Measurements from ENCODE around the gene GLRX. TPM values are rescaled to one million over a fixed set of nuclear protein-coding genes. Genes with fewer than 3 reads are reported as not detected.
A peak's percentile ranks its signal among the peaks of the same experiment; 100 is the strongest.

Gene GLRX
- total and polyA plus RNA-seq, 2 of the 13 experiments (the other 11 are each of a cell fraction or from before 2014, with no cell fraction given): 63.8 to 499 TPM

- TF ChIP-seq NFAT5 (CRISPR knock-in tag; IDR thresholded peaks at IDR 0.05): no peak
- peak; percentile 58; the same call in 1 of the 2 replicates for TF ChIP-seq ZNF766 (CRISPR knock-in tag; IDR thresholded peaks at IDR 0.05; ENCODE audit: borderline replicate concordance)
- TF ChIP-seq MAFK (conservative IDR thresholded peaks at IDR 0.05 in 1 of 2, IDR thresholded peaks at IDR 0.05 in 1 of 2; ENCODE audit: low read length in 2 of 2): no peak
- no peak for TF ChIP-seq GZF1 (CRISPR knock-in tag; IDR thresholded peaks at IDR 0.05)
- no peak for TF ChIP-seq ZBTB14 (CRISPR knock-in tag; IDR thresholded peaks at IDR 0.05)
- no peak for TF ChIP-seq SIX4 (CRISPR knock-in tag; IDR thresholded peaks at IDR 0.05)
- peak; percentile 84; the same call in 1 of the 2 replicates for TF ChIP-seq ZNF609 (CRISPR knock-in tag; IDR thresholded peaks at IDR 0.05; ENCODE audit: borderline replicate concordance)
- no peak for TF ChIP-seq ZNF432 (CRISPR knock-in tag; IDR thresholded peaks at IDR 0.05; ENCODE audit: borderline replicate concordance)
- peak; percentile 87 for TF ChIP-seq TGIF2 (CRISPR knock-in tag; IDR thresholded peaks at IDR 0.05)
- TF ChIP-seq ZNF749 (CRISPR knock-in tag; IDR thresholded peaks at IDR 0.05; ENCODE audit: borderline replicate concordance): no peak
- TF ChIP-seq FOXK2 (IDR thresholded peaks at IDR 0.05): no peak
- no peak for TF ChIP-seq MTERF4 (CRISPR knock-in tag; IDR thresholded peaks at IDR 0.05)
- no peak for TF ChIP-seq MYNN (CRISPR knock-in tag; IDR thresholded peaks at IDR 0.05; ENCODE audit: low read depth)
- no peak for TF ChIP-seq MXD4 (CRISPR knock-in tag; IDR thresholded peaks at IDR 0.05)
- TF ChIP-seq JUN (CRISPR knock-in tag; IDR thresholded peaks at IDR 0.05): peak; percentile 51; the same call in 1 of the 2 replicates
- no peak for TF ChIP-seq HNRNPH1 (optimal IDR thresholded peaks at IDR 0.05; ENCODE audit: low read depth, low read length)
- no peak for TF ChIP-seq ZNF333 (CRISPR knock-in tag; IDR thresholded peaks at IDR 0.05; ENCODE audit: borderline replicate concordance)
Measured at GRCh38 chr5:95864944-95865504, 42.5 kb upstream of the GLRX start (continued).

Data from HepG2 (cell line).